ENCODE data around the gene GPR68.

DNA sequence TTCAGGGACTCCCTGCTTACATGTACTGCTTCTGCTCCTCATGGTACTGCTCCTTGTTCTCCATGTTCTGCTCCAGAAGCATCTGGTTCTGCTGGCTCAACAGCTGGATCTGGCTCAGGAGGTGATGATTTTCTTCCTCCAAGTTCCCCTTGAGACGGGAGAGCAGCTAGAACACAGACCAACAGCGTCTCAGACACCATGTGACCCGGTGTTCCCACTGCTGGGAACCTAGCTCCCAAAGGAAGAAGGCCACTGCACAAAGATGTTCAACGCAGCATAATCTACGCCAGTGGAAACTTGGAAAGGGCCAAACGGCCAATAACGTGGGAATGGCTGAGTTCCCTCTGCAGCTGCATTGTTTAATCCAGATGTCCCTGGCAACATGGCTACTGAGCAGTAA lies 49.6 kb upstream of the GPR68 start:
- TF ChIP-seq, protein P1, sequence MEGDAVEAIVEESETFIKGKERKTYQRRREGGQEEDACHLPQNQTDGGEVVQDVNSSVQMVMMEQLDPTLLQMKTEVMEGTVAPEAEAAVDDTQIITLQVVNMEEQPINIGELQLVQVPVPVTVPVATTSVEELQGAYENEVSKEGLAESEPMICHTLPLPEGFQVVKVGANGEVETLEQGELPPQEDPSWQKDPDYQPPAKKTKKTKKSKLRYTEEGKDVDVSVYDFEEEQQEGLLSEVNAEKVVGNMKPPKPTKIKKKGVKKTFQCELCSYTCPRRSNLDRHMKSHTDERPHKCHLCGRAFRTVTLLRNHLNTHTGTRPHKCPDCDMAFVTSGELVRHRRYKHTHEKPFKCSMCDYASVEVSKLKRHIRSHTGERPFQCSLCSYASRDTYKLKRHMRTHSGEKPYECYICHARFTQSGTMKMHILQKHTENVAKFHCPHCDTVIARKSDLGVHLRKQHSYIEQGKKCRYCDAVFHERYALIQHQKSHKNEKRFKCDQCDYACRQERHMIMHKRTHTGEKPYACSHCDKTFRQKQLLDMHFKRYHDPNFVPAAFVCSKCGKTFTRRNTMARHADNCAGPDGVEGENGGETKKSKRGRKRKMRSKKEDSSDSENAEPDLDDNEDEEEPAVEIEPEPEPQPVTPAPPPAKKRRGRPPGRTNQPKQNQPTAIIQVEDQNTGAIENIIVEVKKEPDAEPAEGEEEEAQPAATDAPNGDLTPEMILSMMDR (IDR thresholded peaks at IDR 0.05): no peak
- TF ChIP-seq POLR2A (IDR thresholded peaks at IDR 0.05): no peak

Data from body of pancreas (tissue), 4 donors.